Endothelial cell of umbilical vein (primary cell): ENCODE results near the gene ZP2. TPM values are rescaled to one million over a fixed set of nuclear protein-coding genes. Genes with fewer than 3 reads are reported as not detected.

Experiments
- BruUV-seq: library from RNA; stranded (reverse); fragments of 400-500 nt; replicated peaks from 2 replicates; lab custom pipeline; 2021; lab: Mats Ljungman, UMichigan
- CTCF ChIA-PET: fragments of 300-600, 350-600 bp; sonication (Branson Sonifier 250); formaldehyde crosslinking; loops from one replicate; lab custom pipeline; 2021; ENCODE audit warnings: antibody characterized with exemption, inconsistent platforms; lab: Charles Lee
- POLR2A ChIA-PET: fragments of 300-600, 350-600 bp; sonication (Branson Sonifier 250); formaldehyde crosslinking; loops from one replicate; lab custom pipeline; 2021; ENCODE audit warnings: antibody characterized with exemption, inconsistent platforms; lab: Charles Lee
- DNase-seq: peaks from one replicate; pipeline ENCODE4 v3.0.0-alpha.2; 2011; ENCODE audit warnings: low read depth, low spot score
- FAIRE-seq: peaks from 2 replicates; lab custom pipeline; 2011; peaks lifted over from hg19 to GRCh38; lab: Jason Lieb, UNC
- H2AFZ ChIP-seq: 2 replicates; pipeline ENCODE4 v1.6.0; 2012; ENCODE audit warnings: low read depth, low read length, control low read depth, inconsistent platforms
- H3K27ac ChIP-seq: 2 replicates; pipeline ENCODE4 v1.5.1; 2011; ENCODE audit warnings: low read depth, mild to moderate bottlenecking, control low read depth, low read length, moderate library complexity; ENCODE audit not compliant: insufficient read depth
- H3K27me3 ChIP-seq, 2 experiments: 2 replicates each; pipeline versions ENCODE4 v1.6.0 to v1.6.1; 2011; ENCODE audit warnings: low read length in 2 of 2, mixed read lengths in 1 of 2; ENCODE audit not compliant: control insufficient read depth in 2 of 2, insufficient read depth in 2 of 2
- H3K36me3 ChIP-seq, 2 experiments: 2 replicates in 1 of 2; 3 replicates in 1 of 2; pipeline ENCODE4 v1.5.1; 2011; ENCODE audit warnings: low read length in 2 of 2, mild to moderate bottlenecking in 1 of 2, moderate library complexity in 1 of 2; ENCODE audit not compliant: control insufficient read depth in 2 of 2, insufficient read depth in 2 of 2; ENCODE audit errors: extremely low read depth in 1 of 2
- H3K4me1 ChIP-seq: 3 replicates; pipeline ENCODE4 v1.5.1; 2011; ENCODE audit warnings: mild to moderate bottlenecking, low read length; ENCODE audit not compliant: control insufficient read depth, insufficient read depth; ENCODE audit errors: extremely low read depth
- H3K4me2 ChIP-seq: 2 replicates; pipeline ENCODE4 v1.6.1; 2011; ENCODE audit warnings: low read length, control low read depth, mixed read lengths; ENCODE audit not compliant: insufficient read depth
- H3K4me3 ChIP-seq, 3 experiments: fragments of 200-600 bp in 1 of 3; sonication (generic), shearing (Covaris generic) in 1 of 3; replicated peaks in 1 of 3; 2 replicates each; pipeline ENCODE4 v1.5.1; 2011 to 2016; ENCODE audit warnings: control low read depth in 3 of 3, low read length in 3 of 3, mild to moderate bottlenecking in 2 of 3, inconsistent platforms in 1 of 3, low read depth in 1 of 3, moderate library complexity in 1 of 3; ENCODE audit not compliant: insufficient read depth in 1 of 3
- H3K79me2 ChIP-seq: 2 replicates; pipeline ENCODE4 v1.6.0; 2012; ENCODE audit warnings: low read length, inconsistent platforms; ENCODE audit not compliant: control insufficient read depth, insufficient read depth
- H3K9ac ChIP-seq: replicated peaks from 2 replicates; pipeline ENCODE3; 2011; ENCODE audit warnings: low read length, control low read depth; ENCODE audit not compliant: insufficient read depth; ENCODE audit errors: extremely low read depth
- H3K9me1 ChIP-seq: replicated peaks from 3 replicates; pipeline ENCODE4 v1.6.0; 2011; ENCODE audit warnings: mild to moderate bottlenecking, low read length; ENCODE audit not compliant: control insufficient read depth, insufficient read depth; ENCODE audit errors: extremely low read depth
- H3K9me3 ChIP-seq: replicated peaks from 2 replicates; pipeline ENCODE4 v1.5.1; 2012; ENCODE audit warnings: low read length, inconsistent platforms; ENCODE audit not compliant: control insufficient read depth, insufficient read depth
- H4K20me1 ChIP-seq: replicated peaks from 2 replicates; pipeline ENCODE3; 2011; ENCODE audit warnings: mild to moderate bottlenecking, low read length; ENCODE audit not compliant: control insufficient read depth, insufficient read depth; ENCODE audit errors: extremely low read depth
- CTCF ChIP-seq, 2 donors: IDR thresholded peaks; 1 replicate in 1 of 2; 2 replicates in 1 of 2; pipeline ENCODE4 v1.5.1; 2011; ENCODE audit warnings: low read length in 2 of 2, mild to moderate bottlenecking in 2 of 2, moderate library complexity in 2 of 2, control low read depth in 1 of 2, inconsistent platforms in 1 of 2, low read depth in 1 of 2; ENCODE audit not compliant: insufficient read depth in 1 of 2; ENCODE audit errors: extremely low read depth in 1 of 2
- EZH2 ChIP-seq: IDR thresholded peaks from 2 replicates; pipeline ENCODE4 v1.6.1; 2012; ENCODE audit warnings: borderline replicate concordance, low read depth, mild to moderate bottlenecking, moderate library complexity, low read length, inconsistent platforms; ENCODE audit not compliant: severe bottlenecking
- FOS ChIP-seq: IDR thresholded peaks from 2 replicates; pipeline ENCODE4 v1.6.1; 2011; ENCODE audit warnings: mild to moderate bottlenecking, low read length, moderate library complexity, borderline replicate concordance; ENCODE audit not compliant: insufficient read depth
- GATA2 ChIP-seq: IDR thresholded peaks from 2 replicates; pipeline ENCODE4 v1.7.0; 2011; ENCODE audit warnings: low read depth, mild to moderate bottlenecking, moderate library complexity, mixed read lengths, low read length; ENCODE audit not compliant: insufficient read length, insufficient read depth
- JUN ChIP-seq: IDR thresholded peaks from 2 replicates; pipeline ENCODE4 v1.6.1; 2011; ENCODE audit warnings: borderline replicate concordance, low read depth; ENCODE audit not compliant: insufficient read length, insufficient read depth
- MAX ChIP-seq: IDR thresholded peaks from 2 replicates; pipeline ENCODE4 v1.6.1; 2011; ENCODE audit not compliant: insufficient read depth, insufficient read length
- MYC ChIP-seq: IDR thresholded peaks from one replicate; pipeline ENCODE4 v1.6.1; 2011; ENCODE audit warnings: mild to moderate bottlenecking, low read depth, low read length
- POLR2A ChIP-seq: IDR thresholded peaks from 2 replicates; pipeline ENCODE4 v1.6.1; 2012; ENCODE audit warnings: low read depth, mild to moderate bottlenecking, control low read depth, low read length
- POLR2AphosphoS5 ChIP-seq: IDR thresholded peaks from 2 replicates; pipeline ENCODE4 v1.6.1; 2012; ENCODE audit warnings: low read depth, mild to moderate bottlenecking, control low read depth, low read length, moderate library complexity; ENCODE audit not compliant: insufficient read depth
- dilution Hi-C: fragments of 300-500 bp; cut with MboI; formaldehyde crosslinking; loops from one replicate; pipeline ENCODE4 v1.15.0; 2019; ENCODE audit warnings: low sequenced_read_pairs; ENCODE audit not compliant: extremely low pct_ligation_motif_present
- intact Hi-C: fragments of 100-400 bp; cut with micrococcal nuclease; formaldehyde crosslinking; loops from one replicate; pipeline ENCODE4 v1.10.0; 2022
- polyA plus RNA-seq, 4 experiments: library from polyadenylated mRNA; depleted of rRNA in 3 of 4; stranded (reverse) in 3 of 4; unstranded in 1 of 4; fragments of >200 nt; gene quantifications; 2 replicates each; pipeline versions ENCODE4 v1.2.1 to v1.2.3, GENCODE V29; 2011 to 2012; ENCODE audit warnings: missing spikeins in 1 of 4
- total RNA-seq: library from RNA; stranded (reverse); gene quantifications from 2 replicates; pipeline ENCODE4 v1.2.3, GENCODE V29; 2021

The ZP2 gene
- total and polyA plus RNA-seq, 2 donors (not counting 3 experiments of a cell fraction or from before 2014, with no cell fraction given) = not detected

GRCh38 chr16:21239646-21240045, 28.3 kb upstream of the ZP2 start:
- dilution Hi-C loops = no loop called here
- no TSS peak for BruUV-seq
- CTCF ChIA-PET = no interaction called here
- DNase-seq (no peak), FAIRE-seq (no peak)
- H3K79me2 ChIP-seq = no peaks in the 10 kb centered on the region
- no peaks in the 10 kb centered on the region for H3K36me3 ChIP-seq
- TF ChIP-seq MAX (no peak), CTCF (IDR thresholded peaks at IDR 0.05; ENCODE audit: extremely low read depth in 1 of 2, insufficient read depth in 1 of 2, low read depth in 1 of 2, low read length in 2 of 2) (no peak), GATA2 (no peak), EZH2 (no peak), MYC (no peak), FOS (no peak), JUN (no peak), POLR2AphosphoS5 (no peak), POLR2A (no peak)
- H3K4me2 ChIP-seq = no peak overlapping the region
- peaks cover 0 to 5% of the 10 kb centered on the region in 2 experiments for H3K27me3 ChIP-seq
- no peaks in the 10 kb centered on the region for H3K9me1 ChIP-seq
- H3K4me3 ChIP-seq = no peak overlapping the region
- H4K20me1 ChIP-seq = no peaks in the 10 kb centered on the region
- no peaks in the 10 kb centered on the region for H3K9me3 ChIP-seq
- intact Hi-C loops = no loop called here
- POLR2A ChIA-PET = no interaction called here
- H3K9ac ChIP-seq = no peak overlapping the region
- no peak overlapping the region for H2AFZ ChIP-seq
- no peak overlapping the region for H3K27ac ChIP-seq
- H3K4me1 ChIP-seq = no peaks in the 10 kb centered on the region
